ENCODE results near the gene SOX6.

DNA sequence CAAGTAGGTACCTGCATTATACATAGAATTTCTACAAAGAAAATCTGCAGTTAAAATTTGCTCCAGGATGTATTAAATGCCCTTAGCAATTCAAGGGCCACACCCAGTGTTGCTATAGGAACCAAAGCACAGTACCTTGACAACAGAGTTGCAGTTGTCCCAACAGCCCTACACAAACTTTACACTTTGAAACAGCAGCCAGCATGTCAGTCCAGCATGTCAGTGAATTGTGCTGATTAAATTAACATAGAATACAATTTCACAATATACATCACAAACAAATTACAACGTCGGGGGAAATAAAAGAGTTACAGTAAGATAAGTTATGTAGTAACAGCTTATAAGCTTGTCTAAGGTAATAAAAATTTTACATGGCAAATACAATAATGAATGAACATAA is 389.2 kb downstream of the SOX6 start:
- TF ChIP-seq, protein P1, sequence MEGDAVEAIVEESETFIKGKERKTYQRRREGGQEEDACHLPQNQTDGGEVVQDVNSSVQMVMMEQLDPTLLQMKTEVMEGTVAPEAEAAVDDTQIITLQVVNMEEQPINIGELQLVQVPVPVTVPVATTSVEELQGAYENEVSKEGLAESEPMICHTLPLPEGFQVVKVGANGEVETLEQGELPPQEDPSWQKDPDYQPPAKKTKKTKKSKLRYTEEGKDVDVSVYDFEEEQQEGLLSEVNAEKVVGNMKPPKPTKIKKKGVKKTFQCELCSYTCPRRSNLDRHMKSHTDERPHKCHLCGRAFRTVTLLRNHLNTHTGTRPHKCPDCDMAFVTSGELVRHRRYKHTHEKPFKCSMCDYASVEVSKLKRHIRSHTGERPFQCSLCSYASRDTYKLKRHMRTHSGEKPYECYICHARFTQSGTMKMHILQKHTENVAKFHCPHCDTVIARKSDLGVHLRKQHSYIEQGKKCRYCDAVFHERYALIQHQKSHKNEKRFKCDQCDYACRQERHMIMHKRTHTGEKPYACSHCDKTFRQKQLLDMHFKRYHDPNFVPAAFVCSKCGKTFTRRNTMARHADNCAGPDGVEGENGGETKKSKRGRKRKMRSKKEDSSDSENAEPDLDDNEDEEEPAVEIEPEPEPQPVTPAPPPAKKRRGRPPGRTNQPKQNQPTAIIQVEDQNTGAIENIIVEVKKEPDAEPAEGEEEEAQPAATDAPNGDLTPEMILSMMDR (IDR thresholded peaks at IDR 0.05), result no peak
- TF ChIP-seq POLR2AphosphoS5 (IDR thresholded peaks at IDR 0.05) (no peak), POLR2A (IDR thresholded peaks at IDR 0.05) (no peak)

Data from prostate gland (tissue), 2 donors.